ENCODE results near the gene DOP1A.
A peak's percentile ranks its signal among the peaks of the same experiment; 100 is the strongest.

Gene DOP1A, protein sequence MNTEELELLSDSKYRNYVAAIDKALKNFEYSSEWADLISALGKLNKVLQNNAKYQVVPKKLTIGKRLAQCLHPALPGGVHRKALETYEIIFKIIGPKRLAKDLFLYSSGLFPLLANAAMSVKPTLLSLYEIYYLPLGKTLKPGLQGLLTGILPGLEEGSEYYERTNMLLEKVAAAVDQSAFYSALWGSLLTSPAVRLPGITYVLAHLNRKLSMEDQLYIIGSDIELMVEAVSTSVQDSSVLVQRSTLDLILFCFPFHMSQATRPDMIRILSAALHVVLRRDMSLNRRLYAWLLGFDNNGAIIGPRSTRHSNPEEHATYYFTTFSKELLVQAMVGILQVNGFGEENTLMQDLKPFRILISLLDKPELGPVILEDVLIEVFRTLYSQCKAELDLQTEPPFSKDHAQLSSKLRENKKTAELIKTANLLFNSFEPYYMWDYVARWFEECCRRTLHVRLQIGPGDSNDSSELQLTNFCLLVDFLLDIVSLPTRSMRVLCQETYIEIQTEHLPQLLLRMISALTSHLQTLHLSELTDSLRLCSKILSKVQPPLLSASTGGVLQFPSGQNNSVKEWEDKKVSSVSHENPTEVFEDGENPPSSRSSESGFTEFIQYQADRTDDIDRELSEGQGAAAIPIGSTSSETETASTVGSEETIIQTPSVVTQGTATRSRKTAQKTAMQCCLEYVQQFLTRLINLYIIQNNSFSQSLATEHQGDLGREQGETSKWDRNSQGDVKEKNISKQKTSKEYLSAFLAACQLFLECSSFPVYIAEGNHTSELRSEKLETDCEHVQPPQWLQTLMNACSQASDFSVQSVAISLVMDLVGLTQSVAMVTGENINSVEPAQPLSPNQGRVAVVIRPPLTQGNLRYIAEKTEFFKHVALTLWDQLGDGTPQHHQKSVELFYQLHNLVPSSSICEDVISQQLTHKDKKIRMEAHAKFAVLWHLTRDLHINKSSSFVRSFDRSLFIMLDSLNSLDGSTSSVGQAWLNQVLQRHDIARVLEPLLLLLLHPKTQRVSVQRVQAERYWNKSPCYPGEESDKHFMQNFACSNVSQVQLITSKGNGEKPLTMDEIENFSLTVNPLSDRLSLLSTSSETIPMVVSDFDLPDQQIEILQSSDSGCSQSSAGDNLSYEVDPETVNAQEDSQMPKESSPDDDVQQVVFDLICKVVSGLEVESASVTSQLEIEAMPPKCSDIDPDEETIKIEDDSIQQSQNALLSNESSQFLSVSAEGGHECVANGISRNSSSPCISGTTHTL (N-terminal part only)

DNA sequence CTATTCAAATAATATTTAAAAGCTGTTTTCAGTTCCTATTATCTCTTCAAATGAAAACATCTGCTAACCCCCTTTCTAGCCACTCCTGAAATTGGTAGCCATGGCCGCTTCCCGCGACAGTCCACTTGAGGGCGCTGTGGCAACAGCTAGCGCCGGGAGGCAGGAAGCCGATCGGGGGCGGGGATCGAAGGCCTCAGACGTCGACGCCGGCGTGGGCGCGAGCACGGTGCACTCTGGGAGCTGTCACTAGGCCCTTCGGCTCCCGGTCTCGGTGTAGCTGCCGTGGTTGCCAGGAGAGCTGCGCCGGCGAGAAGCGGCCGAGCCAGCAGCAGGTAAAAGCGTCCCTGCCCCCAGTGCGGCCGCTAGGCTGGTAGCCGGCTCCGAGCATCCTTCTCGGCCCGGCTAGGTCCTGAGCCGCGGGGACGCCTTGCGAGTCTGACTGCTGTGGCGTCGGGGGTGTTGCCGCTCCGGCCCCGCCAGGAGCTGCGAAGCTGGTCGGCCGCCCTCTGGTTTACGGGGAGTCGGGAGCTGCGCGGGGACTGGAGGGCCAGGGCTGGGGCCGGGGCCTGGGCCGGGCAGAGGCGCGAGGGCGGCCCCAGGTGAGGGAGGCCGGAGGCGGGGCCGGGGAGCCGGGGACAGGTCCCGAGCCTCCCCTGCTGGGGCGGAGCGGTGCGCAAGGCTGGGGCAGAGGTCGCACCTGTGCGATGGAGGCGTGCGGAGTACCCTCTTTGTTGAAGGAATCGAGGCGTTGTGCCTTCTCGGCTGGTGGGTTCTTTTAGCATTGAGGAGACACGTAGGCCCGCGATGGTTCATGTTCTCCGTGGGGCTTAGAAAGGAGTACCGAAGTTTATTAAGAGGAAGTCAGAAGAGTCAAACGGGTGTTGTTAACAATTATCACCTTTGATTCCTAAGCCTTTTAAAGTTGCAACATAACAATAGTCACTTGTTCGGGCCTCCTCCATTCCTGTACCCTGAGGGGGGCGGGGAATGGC, at the start of gene DOP1A:
TSS of gene DOP1A (plus strand) at position 224 of the 992 bp plus-strand sequence. CDS start 29,307 bp downstream, outside the sequence.
- peak; percentile 90 to 96 for DNase-seq (ENCODE audit: low read depth in 2 of 2)

DNA sequence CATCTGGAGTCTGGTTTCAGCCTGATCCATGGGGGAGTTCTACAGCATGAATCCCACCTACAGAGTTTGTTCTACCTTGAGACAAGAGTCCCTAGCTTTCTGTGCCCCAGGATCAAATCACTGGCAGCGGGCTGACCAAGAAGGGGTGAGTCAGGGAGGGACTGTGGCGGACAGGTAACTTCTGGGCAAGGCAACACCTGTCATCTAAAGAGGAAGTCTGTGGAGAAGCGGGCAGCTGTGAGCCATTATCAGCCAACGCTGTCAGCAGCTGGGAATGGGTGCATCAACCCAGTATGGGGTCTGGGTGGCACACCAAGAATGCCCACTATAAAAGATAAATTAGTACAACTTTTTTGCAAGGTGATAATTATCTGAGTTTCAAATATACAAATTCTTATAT, 47.7 kb upstream of the DOP1A start:
- no peak for DNase-seq (ENCODE audit: low read depth in 2 of 2)

DNA sequence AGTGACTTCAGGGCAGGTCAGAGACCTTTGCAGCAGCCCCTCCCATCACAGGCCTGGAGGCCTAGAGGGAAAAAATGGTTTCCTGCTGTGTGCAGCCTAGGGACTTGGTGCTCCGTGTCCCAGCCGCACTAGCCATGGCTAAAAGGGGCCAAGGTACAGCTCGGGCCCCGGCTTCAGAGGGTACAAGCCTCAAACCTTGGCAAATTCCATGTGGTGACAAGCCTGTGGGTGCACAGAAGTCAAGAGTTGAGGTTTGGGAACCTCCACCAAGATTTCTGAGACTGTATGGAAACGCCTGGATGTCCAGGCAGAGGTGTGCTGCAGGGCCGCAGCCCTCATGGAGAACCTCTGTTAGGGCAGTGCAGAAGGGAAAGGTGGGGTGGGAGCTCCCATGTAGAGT, 35.8 kb upstream of the DOP1A start:
- no peak for DNase-seq (ENCODE audit: low read depth in 2 of 2)

DNA sequence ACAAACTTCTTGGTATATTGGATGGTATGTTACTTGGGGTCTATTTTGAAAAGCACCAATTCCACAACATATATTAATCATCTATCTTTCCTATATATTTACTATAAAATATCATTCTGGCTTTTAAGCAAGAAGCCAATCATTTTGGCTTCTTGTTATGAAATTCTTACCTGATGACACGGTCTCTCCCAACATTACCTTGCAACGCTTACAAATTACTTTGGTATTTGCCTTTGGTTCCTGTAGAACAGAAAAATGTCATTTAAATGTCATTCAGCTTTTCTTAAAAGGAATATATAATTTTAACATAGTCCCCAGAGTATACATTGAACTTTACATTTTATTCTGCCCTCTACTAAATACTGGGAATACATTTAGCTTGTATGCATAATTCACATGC, 29.2 kb upstream of the DOP1A start:
- no peak for DNase-seq (ENCODE audit: low read depth in 2 of 2)

DNA sequence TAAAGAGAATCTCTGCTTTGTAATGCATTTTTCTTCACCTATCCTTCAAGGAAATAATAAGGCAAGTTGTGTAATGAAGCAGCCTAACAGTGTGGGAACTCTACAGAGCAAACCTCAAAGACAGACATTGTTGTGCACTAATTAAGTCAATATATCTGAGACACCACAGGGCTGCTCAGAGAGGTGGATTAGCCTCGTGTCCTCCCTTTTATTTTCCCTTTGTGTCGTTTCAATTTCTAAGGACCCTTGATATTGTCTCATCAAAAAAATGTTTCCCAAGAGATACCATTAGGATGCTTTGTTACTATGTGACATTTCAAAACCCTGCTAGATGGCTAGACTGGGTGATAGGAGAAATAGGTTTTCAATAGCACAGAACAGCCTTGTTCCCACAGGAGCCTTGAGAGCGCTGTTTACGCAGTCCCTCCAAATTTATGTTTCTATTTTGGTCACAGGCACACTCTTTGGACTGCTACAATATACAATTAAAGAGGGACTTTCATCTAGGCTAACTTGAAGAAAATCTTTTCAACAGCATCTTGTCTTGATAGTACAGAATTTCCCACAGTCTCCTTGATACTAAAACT, 24.9 kb upstream of the DOP1A start:
- DNase-seq (ENCODE audit: low read depth in 2 of 2), result no peak

DNA sequence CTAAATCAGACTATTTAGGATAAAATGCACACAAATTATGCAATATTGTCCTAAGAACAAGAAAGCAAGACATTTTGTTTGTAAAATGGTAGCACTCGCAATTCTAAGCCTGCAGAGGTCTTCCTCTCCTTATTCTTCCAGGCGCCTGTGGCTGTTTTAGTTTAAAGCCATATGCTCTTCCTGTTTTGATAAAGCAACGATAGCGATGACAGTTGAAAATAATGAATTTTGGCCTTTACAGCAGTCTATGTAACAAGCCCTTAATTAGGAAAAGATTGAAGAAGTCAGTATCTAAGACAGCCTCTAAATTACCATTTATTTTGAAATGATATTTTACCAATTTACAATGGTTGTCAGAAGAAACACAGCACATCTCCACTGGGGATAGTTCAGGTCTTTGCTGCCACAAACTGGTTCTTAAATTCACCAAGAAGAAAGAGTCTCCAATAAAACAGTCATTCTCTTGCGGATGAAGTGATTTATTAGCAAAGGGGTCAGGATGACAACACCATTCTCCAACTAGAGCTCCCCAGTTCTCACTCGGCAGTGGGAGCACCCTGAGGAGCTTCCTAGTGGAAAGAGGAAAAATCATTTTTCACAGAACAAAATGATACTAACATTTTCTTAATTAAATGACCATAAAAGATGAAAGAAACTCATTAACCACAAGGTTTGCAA, 23.2 kb upstream of the DOP1A start:
- DNase-seq (ENCODE audit: low read depth in 2 of 2), result no peak

DNA sequence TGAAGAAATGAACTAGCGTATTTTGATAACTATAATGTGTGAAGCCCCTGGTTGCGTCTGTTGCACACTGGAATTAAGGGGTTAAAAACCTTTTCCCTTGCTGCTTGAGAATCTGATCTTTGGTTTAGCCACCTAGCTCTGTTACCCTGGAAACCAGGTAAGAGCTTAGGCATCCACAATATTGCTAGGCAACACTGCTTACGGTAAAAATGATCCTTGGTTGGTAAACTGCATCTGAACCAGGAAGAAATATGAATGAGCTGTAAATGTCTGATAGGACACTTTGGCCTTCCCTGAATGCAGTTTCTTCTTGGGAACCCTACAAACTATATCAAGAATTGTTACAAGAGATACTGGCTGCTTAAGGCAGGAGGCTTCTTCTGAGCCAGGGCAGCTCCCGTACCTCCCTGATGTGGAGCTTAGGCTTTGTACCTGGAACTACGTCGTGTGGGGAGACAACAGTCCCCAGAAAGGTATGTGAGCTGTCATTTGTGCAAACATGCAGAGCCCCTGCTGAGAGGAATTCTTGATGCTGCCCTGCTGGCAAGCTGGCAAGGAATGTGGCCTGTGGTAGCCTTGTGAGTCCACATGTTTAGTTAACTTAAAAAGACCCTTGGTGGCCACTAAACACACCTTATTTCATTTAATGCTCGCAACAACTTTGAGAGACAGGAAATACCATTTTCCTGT, 20.3 kb upstream of the DOP1A start:
- DNase-seq (ENCODE audit: low read depth in 2 of 2), result no peak

DNA sequence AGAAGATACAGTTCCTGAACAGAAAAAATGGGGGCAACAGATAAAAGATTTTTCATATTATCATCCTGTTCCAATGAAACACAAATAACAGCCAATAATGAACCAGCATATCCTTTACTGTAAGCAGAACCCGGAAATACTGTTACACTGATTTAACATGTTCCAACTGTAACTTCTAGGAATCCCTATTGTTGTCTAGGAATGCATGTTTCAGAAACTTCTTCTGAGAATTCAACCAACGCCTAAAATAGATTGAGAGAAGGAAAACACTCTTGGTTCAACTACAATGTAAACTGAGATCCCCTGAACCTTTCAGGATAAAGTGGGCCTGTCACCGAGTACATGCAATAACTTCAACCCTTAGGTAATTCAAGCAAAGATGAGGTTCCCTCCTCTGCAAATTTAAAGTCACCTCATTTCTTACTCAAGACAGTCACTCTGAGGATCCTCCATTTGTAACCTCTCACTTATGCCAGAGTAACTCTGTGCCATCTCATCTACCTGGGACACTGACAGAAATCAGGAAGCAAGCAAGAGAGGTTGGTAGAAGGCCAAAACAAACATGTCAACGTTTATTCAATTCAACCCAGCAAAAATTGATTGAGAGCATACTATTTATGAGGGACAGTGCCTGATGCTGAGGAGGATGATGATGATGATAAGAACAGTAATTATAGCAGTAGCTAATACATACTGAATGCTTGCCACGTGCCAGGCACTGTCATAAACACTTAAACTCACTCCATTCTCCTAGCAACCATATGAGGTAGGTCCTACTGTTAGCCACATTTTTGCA, 15.9 kb upstream of the DOP1A start:
- no peak for DNase-seq (ENCODE audit: low read depth in 2 of 2)

DNA sequence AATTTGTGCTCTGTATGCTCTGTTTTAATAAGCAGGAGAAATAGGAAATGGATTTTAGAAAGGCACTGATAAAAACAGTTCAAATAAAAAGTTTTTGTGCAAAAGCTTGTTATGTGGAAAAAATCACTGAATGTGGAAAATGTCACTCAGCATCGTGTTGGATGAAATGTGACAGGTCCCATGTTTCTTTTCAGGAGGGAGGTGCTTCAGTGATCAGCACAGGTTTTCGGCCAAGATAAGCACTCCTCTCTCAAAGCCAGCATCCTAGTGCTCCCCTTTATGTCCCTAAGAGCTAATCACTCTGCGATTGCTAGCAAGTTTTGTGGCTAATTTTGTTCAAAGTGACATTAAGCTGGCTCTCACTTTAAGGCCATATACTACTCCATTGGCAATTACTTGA, 13.8 kb upstream of the DOP1A start:
- no peak for DNase-seq (ENCODE audit: low read depth in 2 of 2)

DNA sequence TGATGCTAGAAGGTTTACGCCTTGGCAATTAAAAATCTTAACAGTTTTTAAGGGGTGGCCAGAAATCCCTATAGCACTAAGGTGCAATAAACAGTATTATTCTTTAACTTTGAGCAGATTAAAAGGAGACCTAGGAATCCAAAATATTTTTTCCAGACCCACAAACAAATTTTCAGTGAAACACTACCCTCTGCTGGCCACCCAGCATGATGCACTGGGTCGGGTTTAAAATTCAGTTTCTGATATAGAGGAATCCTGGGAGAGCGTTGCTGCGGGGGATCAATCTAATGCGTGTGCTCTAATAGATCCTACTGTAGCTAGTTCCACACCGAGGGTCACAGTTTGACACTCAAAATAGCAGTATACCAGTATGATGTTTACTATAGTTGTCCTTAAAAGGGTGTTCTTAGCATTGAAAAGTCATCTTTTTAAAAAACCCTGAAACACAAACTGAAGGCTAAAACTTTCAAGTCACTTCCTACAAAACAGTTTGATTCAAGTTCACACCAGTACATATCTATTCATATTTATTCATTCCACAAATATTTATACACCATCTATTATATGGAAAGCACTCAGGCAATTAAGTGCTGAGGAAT, 12.0 kb upstream of the DOP1A start:
- no peak for DNase-seq (ENCODE audit: low read depth in 2 of 2)

DNA sequence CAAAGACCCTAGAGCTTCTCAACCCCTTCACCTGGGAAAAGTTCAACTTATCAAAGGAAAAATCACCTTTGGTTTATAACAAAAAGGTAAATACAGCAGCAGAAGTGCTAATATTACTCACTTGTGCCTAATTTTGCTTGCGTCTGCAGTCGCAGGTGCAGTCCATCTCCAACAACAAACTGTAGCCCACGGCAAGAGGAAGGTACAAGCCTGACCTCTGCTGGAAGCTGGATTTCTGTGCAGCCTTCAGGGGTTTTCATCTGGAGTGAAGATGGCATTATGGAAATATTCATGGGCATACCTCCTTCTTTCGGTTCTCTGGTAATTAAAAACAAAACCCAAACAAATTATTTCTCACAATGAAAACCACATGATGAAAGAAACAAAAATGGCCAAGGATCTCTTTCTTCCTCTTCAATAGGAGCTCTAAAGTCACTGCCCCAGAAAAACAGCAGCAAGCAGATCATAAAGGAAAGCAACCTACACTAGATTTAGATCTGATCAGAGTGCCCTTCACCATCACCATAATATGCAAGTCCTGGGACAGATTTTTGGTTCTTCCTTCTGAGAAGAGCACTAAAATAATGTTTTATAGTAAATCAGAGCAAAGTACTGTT, 9.7 kb upstream of the DOP1A start:
- no peak for DNase-seq (ENCODE audit: low read depth in 2 of 2)

DNA sequence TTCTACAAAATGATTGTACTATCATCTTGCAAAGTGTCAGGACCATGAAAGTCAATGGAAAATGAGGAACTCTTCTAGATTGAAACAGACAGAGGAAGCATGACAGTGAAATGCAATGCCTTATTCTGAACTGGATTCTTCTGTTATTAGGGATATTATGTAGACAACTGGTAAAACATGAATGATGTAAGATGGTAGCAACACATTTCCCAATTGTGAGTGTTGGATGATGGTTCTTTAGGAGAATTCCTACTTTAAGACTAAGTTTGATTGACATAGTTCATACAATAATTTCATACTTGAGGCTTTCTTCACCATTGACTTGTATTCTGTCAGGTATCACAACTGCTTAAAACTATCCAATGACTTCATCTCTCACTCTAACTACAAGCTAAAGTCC, 6.3 kb upstream of the DOP1A start:
- no peak for DNase-seq (ENCODE audit: low read depth in 2 of 2)

DNA sequence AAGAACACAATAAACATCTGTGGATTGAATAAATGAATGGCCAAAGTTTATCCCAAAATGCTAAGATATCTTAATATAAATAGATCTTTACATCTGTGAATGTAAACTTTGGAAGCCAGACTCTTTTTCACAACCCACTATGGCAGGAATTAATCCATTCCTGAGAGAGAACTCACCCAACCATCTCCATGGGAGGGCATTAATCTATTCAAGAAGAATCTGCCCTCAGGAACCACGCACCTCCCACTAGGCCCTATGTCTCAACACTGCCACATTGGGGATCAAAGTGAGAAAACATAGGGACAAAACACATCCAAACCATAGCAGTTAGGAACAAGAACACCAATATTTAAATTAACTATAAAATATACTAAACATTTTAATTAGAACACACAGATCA, 5.2 kb upstream of the DOP1A start:
- DNase-seq (ENCODE audit: low read depth in 2 of 2), result no peak

DNA sequence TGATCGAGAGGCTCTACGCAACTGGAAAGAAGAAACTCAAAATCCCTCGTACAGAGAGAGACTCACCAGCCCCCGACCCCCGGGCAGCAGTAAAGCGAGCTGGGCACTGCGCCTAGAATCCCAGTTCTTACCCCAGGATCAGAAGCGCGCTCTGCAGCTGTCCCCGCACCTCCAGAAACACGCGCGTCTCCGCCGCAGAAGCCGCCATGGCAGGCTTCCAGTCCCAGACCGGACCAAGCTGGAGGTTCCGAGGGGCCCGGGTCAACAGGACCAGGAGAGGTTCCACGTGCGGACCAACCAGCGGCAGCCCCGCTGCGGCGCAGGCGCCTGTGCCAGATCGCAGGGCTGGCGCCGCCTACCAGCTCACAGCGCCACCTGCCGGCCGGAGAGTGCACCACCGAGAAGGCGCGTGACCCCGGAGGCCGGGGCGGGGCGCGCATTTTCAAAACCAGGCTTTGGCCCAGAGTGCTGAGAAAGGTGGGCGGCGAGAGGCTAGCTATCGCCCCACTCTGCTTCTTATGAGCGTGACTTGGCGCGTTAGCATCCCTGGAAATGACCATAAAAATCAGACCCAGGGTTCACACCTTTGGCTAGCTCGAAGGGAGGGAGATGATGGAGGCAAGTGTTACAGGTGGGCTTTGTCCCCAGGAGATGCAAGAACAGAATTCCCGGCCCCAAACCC, 1.8 kb upstream of the DOP1A start, which contains the start of gene UBE3D:
TSS of gene UBE3D (minus strand) at position 331 of the 682 bp plus-strand sequence. CDS start at position 208, 123 bp downstream.
- peak; percentile 85 to 92 for DNase-seq (ENCODE audit: low read depth in 2 of 2)

DNA sequence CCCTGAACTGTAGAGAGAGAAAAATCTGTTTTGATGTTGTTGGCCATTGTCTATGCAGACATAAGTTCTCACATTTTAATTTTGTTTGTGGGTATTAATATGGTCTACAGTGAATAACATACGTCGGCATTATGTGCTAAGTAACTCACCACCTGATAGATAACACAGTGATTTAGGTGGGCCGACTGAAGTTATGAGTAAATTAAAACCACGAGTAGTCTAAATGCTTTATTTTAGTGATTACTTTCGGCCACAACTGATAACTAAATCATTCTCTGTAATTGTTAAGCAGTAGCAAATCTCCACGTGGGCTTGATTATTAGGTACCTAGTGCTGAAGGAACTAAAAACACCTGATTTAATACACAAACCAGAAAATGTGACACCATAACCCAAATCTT, 1.1 kb downstream of the DOP1A start:
- DNase-seq (ENCODE audit: low read depth in 2 of 2), result no peak

DNA sequence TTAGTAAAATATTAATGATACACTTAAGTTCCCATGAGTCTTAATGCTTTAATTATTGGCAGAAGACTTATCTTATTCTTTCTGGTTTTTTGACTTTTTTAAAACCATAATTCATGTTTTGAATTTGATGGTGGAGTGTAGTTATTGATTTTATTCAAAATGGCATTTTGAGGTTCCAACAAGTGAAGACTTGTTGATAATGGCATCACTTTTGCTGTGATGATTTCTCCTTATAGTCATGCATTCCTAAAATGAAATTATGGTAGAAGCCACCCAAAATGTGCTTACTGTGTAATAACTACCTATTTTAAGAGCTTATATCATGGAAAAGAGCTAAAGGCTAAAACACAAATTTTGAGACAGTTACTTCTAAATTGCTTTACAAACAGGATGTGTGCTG, 2.2 kb downstream of the DOP1A start:
- no peak for DNase-seq (ENCODE audit: low read depth in 2 of 2)

DNA sequence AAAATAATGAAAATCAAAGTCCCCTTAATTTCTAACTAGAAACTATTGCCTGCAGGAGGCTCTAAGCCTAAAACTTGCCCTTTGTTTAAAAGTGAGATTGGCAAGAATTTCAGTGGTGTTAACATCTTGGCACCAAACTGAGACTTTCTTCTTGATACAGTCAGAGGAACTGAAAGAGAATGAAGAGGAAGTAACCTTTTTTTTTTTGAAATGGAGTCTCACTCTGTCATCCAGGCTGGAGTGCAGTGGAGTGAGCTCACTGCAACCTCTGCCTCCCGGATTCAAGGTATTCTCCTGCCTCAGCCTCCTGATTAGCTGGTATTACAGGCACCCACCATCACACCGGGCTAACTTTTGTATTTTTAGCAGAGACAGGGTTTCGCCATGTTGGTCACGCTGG, 3.6 kb downstream of the DOP1A start:
- no peak for DNase-seq (ENCODE audit: low read depth in 2 of 2)
